NCI-H2196 treated with DMSO at 0.1 percent for 48 hours (cell line): Measurements from ENCODE around the gene KRT73.

Experiments
- DNase-seq: peaks from one replicate; lab custom pipeline; 2025; ENCODE audit not compliant: unreplicated experiment; lab: John Stamatoyannopoulos, UW

KRT73 gene

DNA sequence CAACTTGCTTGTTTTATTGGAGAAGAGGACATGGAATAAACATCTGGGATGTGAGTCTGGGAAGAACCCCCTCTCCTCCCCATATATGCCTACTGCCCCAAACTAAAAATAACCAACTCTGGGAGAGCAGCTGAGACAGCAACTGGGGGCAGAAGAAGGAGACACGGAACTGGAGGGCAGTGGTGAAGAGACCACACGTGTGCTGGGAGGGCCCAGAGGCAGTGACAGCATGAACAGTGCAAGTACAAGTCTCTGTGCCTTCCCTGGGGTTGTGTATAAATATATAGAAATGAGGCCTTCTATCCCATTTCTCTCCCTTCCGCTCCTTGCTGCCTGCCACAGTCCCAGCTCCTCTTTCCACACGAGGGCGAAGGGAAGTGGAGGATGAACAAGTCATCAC, 4.0 kb upstream of the KRT73 start:
- no peak for DNase-seq

DNA sequence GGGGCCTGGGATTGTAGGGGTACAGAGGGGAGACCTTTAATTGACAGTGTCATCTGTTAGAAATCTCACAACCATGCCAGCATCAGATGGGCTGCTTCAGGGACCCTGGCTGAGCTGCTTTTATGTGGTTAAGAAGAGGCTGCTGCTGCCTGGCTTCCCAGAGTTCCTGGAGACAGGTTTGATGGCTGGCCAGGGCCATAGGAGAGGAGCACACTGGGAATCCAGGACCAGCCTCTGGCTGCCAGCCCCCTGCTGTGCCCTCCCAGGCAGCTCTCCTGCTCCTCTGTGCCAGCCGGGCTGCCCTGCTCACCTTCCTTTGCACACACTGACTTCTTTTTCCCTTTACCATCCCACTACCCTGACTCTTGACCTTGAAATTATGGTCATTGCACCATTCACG, 507 bp upstream of the KRT73 start:
- DNase-seq = no peak

DNA sequence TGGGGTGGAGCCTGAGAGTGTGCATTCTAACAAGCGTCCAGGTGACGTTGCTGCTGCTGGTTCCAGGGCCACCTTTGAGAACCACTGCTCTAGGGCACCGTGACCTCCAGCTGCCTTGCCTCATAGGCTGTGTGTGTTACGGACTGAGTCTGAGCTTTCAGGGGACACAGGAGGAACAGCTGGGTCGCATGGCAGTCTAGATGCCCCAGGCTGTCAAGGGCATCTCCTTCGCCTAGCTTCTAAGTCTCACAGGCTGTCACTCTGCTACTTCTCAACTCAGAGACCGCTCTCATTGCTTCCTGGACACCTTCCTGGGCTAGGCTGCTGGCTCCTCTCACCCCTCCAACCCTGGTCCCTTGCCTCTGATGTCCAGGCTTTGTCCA, 965 bp downstream of the KRT73 start:
- DNase-seq = no peak

DNA sequence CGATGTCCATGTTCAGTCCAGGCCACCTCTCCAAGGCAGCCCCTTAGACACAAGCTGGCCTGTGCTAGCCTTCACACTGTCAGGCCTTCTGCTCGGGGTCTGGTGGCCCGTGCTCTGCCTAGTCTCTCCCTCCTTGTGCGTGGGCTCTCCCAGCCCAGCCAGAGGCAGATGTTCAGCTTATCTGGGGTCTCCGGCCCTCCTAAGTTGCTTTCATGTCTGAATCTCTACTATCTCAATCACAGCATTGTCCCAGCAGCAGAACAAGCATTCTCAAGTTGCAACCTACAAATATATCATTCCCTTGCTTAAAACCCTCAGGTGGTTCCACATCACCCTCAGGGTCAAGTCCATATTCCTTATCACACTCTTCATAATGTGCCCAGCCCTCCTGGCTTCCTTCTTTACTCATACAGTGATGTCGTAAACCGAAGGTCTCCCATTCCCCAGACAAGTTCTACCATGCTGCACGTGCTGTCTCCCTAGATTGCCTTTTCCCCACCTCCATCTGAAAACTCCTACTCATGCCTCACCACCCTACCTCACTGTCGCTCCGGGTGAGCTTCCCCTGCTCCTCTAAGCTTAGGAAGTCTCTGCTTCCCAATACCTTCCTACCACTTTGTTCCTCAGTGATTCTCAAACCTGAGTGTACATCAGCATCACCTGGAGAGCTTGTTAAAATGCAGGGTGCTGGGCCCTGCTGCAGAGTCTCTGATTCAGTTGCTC, 1.5 kb downstream of the KRT73 start:
- no peak for DNase-seq

DNA sequence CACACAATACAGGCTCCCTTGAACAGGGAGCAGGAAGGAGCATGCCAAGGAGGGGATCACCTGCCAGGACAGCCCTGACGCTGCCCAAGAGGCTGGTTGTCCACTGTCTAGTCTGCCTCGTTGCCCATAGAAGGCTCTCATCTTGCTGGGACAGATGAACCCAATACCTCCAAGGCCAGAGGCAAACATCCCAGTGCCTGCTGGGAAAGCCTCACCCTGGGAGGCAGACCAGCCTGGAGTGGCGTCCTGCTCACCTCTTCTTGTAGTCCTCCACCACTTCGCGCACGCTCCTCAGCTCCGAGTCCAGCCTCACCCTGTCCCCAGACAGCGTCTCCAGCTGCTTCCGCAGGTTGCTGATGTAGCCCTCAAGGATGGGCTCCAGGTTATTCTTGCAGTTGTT, 2.4 kb downstream of the KRT73 start:
- DNase-seq = no peak

DNA sequence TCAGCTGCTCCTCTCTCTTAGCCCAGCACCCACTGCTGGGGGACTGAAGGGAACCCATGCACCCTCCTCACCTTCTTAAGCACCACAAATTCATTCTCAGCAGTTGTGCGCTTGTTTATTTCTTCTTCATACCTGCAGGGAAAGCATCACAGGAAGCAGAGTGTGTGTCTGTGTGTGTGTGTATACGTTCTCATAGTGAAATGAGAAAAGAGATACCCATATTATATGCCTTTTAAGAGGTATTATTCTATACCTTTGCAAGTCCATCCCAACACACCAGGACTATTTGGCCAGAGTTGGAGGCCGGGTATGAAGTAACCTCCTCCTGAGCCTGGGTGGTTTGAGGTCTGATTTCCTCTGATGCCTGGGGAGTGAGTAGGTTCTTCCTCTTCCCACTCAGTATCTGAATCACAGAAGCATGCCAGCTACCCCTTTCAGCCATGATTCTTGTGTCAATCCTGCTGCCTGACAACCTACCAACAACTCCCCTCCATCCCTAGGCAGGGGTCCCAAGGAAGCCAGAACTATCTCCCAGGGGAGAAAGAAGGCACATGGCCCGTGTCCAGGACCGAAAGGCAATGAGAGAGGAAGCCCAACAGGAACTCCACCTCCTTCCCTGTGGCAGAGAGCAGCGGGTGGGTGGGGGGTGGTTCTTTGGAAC, 3.0 kb downstream of the KRT73 start:
- no peak for DNase-seq

DNA sequence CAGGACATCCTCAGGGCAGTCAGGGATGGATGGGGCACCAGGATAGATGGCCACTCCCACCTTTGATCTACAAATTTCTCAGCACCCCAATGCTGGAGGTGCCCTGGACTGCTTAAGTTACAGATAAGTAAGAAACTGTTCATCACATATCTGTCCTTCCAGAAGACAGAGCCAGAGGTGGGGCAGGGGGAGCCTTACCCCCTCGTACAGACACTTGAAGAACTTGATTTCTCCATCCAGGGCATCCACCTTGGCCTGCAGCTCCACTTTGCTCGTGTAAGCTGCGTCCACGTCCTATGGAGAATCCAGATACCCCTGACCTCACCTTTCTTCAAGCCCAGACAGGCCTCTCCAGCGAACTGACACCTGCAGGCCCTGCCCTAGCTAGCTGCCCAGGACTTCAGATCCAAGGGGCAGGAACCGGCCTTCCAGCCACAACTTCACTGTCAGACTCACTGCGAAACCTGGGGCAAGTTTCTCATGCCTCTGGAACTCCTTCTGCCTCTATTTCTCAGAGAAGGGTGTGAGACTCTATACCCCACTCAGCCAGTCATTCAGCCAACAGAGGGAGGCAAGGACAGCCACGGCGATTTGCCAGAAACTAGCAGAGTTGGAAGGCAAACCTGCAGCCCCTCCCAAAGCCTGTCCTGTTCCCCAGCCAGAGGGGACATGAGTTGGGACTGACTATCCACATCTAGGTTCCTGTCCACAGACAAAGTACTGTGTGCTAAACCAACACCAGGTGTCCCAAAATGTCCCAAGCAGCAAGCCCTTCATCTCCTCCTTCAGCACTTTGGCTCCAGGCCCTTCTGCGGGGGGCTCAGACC, 3.8 kb downstream of the KRT73 start:
- no peak for DNase-seq

DNA sequence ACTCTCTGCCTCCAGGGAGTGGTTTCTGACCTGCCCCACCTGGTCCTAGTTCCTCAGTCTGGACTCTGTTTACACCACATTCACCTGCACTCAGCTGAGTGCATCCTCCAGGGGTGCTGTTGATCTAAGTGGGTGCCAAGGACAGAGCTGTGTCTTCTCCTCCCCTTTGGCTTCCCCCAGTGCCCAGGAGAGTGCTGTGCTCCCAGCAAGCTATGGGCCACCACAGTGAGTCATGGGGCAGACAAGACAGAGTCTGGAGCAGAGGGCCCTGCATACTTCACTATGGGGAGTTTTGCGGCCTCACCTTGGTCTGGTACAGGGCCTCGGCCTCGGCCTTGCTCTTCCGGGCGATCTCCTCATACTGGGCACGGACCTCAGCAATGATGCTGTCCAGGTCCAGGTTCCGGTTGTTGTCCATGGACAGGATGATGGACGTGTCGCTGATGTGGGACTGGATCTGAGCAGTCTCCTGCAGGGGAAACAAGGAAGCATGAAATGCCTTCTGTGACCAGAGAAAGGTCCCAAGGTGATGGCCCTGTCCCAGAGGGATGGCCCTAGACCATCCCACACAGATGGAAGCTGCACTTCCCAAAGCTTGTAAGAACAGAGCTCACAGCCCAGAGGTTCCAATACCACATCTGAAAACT, 4.9 kb downstream of the KRT73 start:
- no peak for DNase-seq

DNA sequence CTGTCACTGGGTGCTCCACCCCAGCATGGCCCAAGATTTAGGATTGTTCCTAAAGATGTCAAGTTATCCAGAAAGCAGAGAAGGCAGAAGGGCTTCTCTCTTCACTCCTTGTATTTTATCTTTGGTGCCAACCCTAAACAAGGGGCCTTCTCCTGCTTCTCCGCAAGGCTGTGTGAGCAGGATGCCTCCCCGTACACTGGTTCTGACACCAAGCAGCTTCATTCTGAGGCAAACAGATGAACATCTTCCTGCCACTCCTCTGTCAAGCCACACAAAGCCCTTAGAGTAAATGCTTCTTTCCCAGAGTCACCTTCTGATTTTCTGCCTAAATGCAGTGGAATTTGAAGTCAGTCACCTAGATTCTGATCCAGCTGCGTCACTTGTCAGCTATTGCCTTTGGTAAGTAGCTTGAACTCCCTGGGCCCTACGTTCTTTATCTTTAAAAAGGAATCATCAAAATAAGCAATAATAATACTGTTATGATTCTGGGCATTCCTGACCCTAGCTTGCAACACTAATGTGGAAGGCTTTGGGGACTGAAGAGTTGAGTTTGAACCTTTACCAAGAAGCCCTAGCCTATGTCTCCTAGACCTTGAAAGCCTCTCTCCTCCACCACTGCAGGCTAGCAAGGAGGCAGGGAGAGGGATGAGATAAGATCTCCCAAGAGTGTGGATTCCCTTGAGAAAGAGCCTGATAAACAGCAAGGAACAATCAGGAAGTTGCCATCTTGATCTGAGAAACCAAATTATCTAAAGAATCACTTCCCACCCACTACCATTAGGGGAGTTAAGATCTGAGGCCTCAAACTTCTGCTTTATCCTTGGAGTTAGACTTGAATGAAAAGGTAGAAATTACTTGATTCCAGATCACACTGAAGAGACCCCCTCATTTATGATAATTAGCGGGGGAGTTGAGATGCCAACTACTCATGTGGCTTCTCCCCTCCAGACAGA, 5.7 kb downstream of the KRT73 start:
- DNase-seq = no peak

DNA sequence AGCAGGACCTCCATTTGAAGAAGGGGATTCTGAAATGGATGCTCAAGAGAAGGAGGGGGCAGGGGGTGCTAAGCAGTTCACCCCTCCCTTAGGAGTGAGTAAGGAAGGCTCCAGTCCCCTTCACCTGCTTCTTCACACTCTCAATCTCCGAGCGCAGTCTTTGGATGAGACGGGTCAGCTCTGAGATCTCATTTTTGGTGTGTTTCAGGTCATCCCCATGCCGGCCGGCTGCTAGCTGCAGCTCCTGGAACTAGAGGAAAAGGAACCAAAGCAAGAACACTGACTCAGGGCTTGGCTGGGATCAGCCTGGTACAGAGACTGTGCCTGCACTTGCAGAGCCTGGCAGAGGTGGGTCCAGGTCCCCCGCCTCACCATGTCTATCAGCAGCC, 7.3 kb downstream of the KRT73 start:
- DNase-seq = no peak

DNA sequence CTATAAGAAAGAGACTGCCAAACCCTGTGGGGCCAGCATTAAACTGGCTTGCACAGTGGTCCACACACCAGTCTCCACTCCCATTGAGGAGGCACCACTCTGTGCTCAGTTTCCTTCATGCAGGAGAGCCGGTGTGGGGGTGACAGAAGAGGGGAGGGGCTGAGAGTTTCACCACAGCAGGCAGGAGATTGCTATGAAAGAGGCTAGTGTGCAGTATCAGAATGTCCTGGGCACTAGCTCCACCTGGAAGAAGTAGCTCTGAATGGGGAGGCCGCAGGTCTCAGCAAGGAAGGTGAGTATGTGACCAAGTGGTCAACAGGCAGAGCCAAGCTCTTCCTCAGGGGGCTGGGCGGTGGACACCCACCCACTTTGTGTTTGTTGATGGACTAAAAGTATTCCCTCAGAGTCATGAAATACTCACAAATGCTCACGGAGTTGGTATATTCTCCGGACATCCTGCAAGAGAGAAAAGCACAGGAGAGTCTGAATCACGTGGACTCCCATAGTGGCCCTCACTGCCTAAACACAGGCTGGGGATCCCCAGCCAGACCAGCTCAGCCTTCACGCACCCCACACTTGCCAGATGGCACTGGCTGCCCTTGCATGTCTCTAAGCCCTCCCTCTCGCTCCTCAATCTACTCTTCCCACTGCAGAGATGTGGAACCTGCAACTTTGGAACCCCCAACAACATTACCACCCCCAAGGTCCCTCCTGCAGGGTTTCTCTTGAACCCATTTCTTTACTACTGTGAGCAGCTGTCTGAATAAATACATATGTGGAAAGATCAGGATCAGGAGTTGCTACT, 9.3 kb downstream of the KRT73 start:
- DNase-seq = no peak

DNA sequence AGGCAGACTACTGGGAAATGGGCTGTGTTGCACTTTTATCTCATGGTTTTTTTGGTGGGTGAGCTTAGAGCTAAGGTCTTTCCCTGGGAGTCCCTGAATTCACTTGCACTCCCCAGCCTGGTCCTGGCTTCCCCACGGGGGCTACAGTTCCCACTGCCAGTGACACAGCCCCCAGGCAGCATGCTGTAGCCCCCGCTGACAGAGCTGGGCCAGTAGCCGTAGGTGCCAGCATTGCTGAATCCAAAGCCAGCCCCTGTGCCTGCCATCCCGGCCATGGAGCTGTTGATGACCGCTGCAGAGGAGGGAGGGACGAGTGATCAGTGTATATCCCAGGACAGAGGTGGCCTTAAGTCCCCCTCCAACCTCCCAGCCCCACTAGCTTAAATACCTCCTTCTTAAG, 10.2 kb downstream of the KRT73 start:
- no peak for DNase-seq

DNA sequence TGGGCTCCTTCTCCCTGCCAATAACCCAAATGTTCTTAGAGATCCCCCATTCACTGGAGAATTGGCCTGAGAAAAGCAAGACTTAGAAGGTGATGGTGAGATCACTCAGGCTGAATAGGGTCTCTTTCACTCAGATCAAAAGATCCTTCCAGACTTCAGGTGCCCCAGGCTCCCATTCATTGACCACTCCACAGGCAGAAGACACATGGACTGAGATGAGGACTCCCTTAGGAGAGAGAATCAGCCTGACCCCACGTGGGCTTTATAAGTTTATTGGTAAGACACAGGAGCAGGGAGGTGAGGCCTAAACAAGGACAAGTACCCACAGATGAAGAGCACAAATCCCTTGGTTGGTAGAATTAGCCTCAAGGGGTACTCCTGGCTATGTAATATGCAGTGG, 11.0 kb downstream of the KRT73 start:
- DNase-seq = no peak

DNA sequence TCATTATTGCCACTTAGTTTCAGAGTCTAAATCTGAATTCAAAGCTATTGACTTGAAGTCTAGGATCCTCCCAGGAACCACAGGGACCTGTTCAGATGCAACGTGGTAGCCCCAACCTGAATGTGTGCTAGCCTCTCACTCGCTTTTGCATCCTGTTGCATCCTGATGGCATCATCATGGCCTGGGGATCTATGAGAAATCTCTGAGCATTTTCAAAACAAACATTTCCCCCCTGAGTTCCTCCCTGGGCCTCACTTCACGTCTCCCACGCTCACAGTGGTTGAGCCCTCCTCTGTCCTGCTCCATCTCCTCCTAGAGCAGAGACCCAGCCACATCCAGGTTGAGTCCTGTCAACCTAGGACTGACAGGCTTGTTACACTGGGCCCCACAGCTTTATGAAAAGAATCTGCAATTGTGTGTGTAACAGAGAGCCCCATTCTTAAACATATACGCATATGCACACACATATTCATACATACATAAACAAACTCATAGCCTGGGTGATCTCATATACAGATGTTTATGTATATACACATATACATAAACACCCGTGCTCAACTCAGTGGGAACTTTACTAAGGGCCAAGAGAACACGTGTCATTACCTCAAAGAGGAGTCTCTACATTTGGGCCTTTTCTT, 11.7 kb downstream of the KRT73 start:
- no peak for DNase-seq

DNA sequence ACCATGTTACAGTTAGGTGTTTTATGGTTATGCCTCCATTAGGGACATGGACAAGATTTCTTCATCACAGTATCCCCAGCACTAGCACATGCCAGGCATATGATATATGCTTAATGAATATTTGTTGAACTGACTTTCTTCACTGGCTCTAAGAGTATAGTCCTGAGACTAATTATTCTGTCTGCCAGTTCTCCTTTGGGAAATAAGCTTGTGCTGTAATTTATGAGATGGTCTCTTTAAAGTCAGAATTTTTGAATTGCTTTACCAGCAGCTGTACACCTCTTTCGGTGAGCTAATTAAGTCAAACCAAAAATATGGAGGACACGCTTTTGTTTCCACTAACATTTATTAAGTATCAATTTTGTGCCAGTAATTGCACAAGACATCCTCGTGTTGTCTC, 12.3 kb downstream of the KRT73 start:
- DNase-seq = no peak

DNA sequence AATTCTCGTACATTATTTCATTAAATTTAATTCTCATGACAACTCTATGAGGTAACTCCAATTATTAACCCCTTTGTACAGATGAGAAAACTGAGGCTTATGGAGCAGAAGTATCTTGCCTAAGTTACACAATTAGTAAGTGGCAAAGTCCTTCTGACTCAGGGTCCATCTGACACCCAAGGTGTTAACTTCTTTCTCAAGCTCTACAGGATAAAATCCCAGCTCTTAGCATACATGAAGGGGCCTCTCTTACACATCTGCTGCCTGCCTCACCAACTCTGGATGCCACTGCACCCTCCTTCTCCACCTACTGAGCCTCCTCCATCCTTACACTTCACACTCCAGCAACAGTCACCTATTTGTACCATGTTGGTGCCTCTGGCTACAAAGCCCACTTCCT, 12.8 kb downstream of the KRT73 start:
- DNase-seq = no peak

DNA sequence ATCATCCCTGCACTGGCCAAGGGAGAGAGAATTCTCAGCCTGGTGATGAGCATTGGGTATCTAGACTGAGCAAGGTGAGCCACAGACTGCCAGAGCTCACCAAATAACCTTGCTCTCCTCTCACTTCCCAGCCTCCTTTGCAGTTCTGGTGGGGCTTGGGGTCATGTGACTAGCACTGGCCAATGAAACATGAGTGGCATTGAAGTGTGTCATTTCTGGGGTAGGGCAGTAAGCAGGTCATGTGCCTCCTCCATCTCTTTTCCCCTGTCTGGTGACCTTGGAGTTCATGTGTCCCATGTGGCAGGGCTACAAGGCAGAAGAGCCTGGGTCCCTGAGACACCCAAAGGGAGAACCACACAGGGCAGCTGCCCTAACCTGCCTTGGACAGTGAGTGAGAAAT, 13.5 kb downstream of the KRT73 start:
- no peak for DNase-seq

DNA sequence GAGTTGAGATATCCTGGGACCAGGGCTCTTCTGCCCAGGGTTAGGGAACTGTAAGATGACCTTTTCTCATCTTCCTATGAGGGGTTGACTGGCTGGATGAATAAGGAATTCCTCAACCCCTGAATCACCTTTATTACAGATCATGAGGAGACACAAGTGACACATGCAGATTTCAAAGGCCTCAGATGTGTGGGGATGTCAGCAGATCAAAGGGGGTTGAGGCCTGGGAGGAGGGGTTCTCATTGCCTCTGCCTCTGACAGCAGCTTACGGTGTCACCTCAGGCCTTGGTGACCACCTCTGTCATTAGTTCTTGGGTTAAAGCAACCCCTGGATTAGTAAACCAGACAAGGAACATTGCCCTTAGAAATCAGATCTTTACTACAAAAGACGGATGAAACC, 15.0 kb downstream of the KRT73 start:
- DNase-seq = no peak

DNA sequence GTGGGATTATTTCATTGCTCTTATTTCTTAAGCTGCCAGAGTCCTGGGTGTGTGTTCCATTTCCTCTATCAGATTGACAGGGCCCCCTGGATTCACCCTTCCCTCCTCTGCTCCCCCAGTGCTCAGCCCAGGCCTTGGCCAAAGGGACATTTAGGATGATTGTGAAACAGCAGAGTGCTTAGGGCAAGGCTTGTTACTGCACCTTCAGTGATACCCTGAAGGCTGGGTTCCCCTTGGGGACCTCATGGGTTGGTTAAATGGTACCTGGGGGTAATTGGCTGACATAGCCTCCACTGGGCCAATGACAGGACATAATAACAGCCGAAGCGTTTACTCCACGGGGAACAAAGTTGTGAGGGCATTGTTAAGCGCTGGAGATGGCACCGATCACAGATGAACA, 15.8 kb downstream of the KRT73 start:
- DNase-seq = no peak
